GM19468 (cell line): ENCODE data around the gene FHIT.

Experiments used
- ATAC-seq: cut with Tn5 transposase; IDR thresholded peaks from one replicate; pipeline ENCODE4 v1.9.1; 2021; ENCODE audit warnings: mild to moderate bottlenecking, moderate library complexity, moderate number of reproducible peaks; ENCODE audit not compliant: unreplicated experiment; ENCODE audit errors: extremely low read depth

FHIT gene

GRCh38 chr3:60798456-60798855 lies 452.8 kb downstream of the FHIT start:
- no peak for ATAC-seq

GRCh38 chr3:60792249-60792852 lies 458.9 kb downstream of the FHIT start:
- ATAC-seq, result no peak

- no peak for ATAC-seq
These were observed 463.1 kb downstream of the FHIT start for GRCh38 chr3:60788185-60788584.

DNA sequence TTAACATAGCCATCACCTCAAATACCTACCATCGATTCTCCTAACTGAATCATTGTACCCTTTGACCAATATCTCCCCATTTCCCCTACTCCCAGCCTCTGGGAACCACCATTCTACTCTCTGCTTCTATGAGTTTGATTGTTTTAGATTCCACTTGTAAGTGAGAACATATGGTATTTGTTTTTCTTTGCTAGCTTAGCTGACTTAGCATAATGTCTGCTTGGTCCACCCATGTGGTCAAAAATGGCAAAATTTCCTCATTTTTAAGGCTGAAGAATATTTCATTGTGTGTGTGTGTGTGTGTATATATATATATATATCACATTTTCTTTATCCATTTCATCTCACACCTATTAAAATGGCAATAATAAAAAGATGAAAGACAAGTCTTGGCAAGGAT lies 469.3 kb downstream of the FHIT start:
- ATAC-seq, result no peak

- no peak for ATAC-seq
These were observed 471.6 kb downstream of the FHIT start for GRCh38 chr3:60779637-60780036.

GRCh38 chr3:60775985-60776384 lies 475.3 kb downstream of the FHIT start:
- ATAC-seq, result no peak

DNA sequence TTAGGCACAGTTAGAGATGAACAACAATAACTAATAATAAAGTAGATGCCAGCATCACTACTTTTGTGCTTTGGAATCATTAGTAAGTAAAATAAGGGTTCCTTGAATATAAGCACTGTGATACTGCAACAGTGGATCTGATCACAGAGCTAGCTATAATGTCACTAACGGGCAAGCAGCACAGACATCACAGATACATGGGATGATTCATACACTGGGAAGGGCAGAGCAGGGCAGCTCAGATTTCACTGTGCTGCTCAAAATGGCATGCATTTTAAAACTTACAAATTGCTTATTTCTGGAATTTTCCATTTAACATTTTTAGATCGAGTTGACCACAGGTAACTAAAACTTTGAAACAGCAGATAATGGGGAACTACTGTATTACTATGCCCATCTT lies 476.6 kb downstream of the FHIT start:
- ATAC-seq, result no peak

GRCh38 chr3:60772584-60772983 lies 478.7 kb downstream of the FHIT start:
- no peak for ATAC-seq

GRCh38 chr3:60771766-60772165 lies 479.5 kb downstream of the FHIT start:
- ATAC-seq, result no peak

DNA sequence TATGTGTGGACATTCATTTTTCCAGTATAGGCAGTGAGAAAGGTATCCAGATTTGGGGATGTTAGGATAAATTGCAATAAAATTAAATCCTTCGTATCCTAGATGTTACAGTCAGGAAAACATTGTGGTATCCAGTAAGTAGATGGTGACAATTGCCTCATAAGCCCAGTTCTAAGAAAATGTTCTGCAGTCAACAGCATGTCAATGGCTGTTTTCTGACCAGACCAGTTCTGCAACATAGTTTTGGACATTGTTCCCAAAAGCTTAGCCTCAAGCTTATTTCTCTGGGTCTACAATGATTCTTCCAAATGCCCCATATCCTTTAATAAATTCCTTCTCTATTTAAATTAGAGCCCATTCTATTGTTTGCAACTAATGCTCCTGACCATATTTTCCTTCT lies 480.7 kb downstream of the FHIT start:
- no peak for ATAC-seq

DNA sequence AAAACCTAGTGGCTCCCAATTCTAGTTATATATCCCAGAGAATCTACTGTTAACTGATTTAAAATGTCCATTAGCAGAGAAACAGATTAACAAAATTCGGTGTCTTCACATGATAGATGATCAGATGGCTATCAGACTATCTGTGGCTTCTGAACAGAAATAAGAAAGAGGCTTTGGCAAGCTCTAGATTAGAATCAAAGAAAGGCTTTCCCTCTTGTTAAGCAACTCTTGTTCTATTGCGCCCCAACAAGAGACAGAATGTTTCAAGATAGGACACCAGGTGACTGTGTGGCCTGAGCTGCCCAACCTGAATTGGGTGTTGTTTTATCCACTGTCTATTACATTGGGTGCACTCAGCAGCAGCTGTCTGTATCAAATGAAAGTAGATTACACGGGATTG lies 483.7 kb downstream of the FHIT start:
- no peak for ATAC-seq

- ATAC-seq, result no peak
These were observed 485.5 kb downstream of the FHIT start for GRCh38 chr3:60765776-60766175.

DNA sequence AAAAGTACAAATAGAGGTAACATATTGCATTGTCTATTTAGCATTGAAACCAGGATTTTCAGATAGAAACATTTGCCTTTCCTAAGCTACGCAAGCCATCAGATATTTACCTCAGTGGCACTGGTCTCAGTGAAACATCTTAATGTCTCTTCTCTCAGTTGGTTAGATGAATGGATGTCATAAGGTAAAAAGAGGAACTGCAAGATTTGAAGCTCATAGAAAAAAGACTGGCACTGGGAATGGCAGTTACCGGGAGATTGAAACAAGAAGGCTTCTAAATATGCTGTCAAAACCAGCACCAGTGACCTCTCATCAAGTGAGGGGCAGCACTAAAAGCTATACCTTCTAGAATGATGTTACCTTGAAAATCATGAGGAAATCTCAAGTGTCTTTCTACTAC lies 486.4 kb downstream of the FHIT start:
- ATAC-seq, result no peak

- no peak for ATAC-seq
These were observed 491.1 kb downstream of the FHIT start for GRCh38 chr3:60760145-60760544.

GRCh38 chr3:60759439-60759838 lies 491.8 kb downstream of the FHIT start:
- ATAC-seq, result no peak

DNA sequence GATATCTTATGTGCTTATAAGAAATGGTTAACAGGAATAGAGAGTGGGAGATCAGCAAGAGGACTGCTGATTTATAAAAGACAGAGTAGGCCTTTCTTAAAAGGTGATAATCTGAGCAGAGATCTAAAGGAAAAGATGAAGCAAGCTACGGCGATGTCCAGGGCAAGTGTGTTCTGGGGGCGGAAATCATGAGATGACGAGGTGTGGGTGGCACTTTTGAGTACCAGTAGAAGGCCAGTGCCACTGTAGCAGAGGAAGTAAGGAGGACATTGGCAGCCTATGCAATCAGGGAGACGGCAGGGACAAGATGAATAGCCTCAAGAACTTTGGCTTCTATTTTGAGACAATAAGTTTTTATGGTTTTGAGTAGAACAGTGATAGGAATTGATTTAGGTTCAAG lies 492.4 kb downstream of the FHIT start:
- ATAC-seq, result no peak

DNA sequence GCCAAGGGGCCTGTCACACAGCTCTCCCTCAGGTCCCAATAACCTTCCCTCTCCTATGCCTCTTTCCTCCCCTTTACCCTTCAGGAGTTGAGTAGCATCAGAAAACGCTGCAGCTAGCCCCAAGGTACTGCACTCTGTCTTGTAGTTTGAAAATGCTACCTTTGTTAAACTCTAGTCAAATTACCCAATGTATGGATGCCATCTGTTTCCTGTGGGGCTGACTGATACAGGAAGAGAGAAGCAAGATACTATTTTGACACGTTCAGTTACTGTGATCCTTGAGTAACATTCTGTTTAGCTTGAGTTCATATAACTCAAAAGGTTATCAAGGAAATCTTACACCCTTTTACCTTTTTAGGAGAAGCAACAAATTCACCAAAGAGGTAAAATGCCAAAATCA lies 493.1 kb downstream of the FHIT start:
- no peak for ATAC-seq

DNA sequence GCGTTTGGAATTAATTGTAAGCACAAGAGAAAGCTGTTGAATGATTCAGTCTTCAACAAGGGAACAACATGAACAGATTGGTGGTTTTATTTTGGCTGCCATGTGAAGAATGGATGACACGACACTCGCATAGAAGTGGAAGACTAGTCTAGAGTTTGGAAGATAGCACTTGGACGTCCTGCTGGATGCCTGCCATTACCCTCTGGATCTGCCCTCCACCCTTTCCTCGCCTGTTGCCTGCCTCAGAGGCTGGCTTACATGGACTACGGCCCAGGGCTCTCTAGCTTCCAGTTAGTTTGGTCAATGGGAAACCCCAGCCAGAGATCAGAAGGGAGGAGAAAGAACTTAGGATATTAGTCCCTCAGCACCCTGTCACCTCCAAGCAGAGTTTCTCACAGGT lies 493.5 kb downstream of the FHIT start:
- ATAC-seq, result no peak

DNA sequence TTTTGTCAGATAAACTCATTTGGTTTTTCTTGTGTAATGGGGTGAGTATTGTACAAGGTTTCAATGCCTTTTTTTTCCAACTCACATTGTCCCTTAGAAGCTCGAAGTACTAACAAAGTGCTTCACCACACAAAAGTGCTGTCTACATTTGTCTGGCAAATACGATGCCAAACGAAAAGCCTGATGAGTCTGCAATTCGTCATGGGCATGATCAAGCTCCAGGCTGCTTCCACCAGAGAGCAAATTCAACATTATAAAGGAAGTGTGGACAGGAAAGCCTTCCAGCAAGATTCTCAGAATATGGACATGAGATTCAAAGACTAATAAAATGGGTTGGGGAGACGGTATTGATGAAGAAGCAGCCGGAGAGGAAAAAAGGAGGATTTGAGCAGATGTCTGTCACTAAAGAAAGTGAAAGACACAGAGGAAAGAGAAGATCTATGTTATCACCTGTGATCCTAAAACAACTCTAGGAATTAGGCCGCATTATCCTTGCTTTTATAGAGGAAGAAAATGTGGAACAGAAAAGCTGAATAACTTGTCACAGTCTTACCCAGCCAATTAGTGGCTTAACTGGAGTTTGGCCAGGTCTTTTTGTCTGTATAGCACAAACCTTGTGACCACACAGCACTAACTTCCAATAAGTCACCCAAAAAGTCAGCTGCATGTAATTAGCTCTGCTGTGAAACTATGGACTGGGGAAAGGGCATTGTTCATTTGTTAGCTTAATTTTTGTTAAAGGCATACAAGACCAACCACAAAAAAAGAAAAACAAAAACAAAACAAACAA lies 494.8 kb downstream of the FHIT start:
- no peak for ATAC-seq

DNA sequence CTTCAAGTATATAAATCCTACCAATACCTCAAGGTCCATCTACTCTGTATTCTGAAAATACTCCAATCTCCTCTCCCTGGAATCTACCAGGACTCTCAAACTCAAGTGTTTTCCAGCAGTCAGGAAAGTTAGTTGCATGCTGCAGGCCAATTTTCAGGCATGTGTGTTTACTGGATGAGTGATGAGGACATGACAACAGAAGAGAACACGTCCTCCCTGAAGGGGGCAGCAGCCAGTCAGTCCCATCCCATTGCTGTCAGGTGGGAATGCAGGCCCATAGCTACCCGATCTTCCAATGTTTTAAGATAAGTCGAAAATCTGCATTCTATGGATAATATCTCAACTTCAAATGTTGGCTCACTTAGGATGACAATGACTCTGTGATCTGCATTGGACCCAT lies 496.2 kb downstream of the FHIT start:
- no peak for ATAC-seq

DNA sequence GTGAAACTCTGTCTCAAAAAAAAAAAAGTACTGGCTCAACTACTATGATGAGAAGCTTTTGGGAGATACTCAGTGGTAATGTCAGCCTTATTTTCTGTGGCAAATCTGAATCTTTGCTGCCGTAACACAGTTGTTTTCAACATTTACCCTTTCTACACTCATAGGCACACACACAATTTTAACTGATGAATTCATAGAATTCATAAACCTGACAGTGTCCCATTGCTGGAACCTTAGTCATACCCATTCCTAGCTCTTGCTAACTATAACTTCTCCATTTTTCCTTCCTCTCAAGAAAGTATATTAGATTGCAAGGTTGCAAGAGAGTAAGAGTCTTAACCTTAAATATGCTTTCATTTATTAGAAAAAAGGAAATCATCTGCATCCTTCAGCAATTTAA lies 496.6 kb downstream of the FHIT start:
- ATAC-seq, result no peak

GRCh38 chr3:60752809-60753208 lies 498.4 kb downstream of the FHIT start:
- ATAC-seq, result no peak
